GM21529 (cell line): ENCODE results near the gene ADCY1.

Source experiments
- ATAC-seq: cut with Tn5 transposase; IDR thresholded peaks from one replicate; pipeline ENCODE4 v1.9.1; 2021; ENCODE audit not compliant: unreplicated experiment

ADCY1 gene

DNA sequence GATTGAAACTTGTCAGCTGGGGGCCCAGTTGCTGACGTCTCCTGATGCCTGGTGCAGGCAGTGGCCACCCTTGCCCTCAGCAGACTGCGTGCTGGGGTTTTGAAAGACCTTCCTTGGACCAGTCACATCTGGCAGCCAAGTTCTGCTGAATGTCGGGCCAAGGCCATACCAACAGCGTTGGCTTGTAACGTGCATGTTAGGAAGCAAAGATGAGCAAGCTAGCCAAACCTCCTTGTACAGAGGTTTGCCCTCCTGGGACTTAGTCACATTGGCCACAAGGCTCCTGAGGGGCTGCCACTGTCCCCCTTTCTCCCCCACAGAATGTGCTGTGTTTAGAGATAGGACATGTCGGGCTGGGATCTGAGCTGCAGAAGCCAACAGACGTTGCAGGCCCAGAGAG, 49.0 kb downstream of the ADCY1 start:
- no peak for ATAC-seq

DNA sequence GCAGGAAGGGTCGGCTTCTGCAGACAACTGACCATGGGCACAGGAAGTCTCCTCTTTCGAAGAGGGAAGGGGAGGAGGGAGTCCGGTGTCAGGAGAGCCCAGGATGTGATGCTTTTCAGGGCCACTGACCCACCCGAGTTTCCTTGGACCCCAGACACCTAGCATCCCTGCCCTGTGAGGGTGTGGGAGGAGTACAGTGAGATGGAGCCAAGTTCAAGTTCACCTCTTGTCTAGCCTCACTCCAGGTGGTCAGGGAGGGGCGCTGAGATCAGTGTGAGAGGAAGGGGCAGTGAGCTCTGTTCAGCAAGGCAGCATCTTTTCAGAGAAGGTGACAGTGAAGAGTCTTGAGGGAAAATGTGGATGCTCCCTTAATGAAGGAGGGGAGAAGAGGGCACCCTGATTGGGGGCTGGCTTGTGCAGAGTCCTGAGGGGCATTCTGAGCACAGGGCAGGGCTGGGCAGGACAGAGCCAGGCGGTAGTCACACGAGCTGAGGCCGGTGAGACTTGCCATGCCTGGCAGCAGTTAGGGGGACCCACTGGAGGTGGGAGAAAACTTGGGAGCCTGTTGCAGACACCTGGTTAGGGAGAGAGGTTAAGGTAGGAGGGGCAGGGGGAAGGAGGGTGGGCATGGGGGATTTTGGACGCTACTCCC, 49.7 kb downstream of the ADCY1 start:
- ATAC-seq: no peak

DNA sequence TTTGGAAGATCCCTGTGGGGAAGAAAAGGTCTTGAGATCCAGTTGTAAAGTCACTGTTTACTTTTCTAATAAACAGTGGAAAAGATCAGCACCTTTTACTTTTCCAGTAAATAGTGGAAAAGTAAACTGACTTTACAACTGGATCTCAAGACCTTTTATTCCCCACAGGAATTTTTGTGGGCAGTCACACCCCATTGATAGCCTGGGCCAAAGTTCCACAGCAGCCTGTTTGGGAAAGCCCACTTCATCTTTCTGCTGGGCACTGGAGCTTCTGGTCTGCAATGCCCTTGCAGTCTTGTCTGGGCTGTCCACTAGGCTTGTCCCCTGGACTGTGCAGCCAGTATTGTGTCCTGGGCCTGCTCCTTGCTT, 50.2 kb downstream of the ADCY1 start:
- no peak for ATAC-seq

DNA sequence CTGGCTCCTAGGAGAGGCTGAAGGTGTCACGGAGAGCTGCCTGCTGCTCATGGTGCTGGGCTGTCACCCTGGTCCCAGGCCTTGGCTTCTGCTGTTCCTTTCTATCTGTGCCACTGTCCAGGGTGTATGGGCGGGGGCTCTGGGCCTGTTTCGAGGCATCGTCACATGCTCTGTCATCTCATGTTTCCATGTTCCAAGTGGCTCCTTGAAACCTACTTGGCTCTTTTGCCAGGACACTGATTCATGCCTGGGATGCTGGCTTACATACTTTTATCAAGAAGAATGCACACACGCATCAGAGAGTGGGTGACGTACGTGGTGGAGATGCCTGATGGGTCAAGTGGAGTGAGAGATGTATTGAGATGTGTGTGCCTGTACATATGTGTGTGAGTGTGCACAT, 50.9 kb downstream of the ADCY1 start:
- ATAC-seq: no peak

DNA sequence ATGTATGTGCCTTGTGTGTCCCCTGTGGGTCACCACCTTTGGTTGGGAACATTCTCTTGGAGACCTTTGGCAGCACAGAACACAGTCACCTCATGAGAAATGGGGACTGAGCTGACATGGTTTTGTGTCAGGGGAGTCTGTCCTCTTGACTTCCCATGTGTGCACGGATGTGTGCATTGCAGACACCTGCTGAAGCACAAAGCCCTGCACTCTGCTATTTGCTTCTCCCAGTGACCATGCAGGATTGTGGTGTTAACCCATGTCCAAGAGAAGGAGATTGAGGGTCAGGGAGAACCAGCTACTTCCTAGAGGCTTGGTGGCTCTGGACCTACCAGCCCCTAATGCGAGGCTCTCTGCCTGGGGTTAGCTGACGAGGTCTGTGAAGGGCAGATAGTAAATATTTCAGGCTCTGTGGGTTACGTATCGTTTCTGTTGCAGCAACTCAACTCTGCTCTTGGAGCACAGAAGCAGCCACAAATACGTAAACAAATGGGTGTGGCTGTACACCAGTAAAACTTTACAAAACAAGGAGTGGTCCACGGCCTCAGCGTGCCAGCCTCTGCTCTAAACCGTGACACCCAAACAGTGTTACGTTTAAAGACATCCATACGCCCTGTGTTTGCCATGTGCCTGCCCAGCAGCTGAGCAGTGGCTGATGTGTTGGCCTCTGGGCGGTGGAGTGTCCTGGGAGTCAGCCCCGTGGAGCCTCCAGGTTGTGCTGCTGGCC, 51.7 kb downstream of the ADCY1 start:
- no peak for ATAC-seq

DNA sequence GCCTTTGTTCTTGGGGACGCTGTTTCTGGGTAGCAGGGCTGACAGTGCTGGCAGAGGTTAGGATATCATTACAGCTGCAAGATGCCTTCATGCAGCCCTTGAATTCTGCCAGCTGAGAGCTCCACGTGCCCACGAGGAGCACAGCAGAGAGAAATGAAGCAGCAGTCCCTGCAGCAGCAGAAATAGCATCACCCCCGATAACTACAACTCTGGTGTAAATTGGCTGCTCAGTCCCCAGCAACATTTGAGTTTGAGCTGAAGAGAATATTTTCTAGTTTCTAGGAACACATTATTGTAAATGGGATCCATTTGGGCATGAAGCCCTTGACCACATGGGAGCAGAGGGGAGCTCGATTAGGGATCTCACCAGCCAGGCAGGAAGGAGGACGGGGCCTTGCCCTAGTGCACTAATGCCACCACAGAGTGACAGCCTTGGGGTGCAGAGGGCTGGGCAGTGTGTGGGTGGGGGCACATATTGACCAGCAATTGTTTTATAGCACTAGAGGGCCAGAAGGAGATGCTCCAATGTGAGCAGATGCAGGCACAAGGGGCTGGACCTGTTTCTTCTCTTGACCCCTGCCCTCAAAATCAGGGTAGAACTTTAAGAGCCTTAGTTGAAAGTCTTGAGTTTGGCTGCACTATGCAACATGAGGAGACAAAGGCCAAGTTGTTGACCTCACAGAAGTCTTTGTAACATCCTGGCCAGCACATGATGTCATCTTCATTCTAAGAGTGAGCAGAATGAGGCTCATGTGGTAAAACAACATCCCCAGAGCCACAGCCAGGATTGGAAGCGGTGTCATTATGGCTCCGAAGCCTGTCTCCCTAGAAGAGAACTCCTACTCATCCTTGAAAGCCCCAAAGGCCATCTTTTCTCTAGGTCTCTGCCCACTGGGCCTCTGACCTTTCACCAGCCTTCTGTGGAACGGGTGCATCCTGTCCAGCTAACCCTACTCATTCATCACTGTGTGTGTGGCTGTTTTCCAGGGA, 52.6 kb downstream of the ADCY1 start:
- no peak for ATAC-seq

DNA sequence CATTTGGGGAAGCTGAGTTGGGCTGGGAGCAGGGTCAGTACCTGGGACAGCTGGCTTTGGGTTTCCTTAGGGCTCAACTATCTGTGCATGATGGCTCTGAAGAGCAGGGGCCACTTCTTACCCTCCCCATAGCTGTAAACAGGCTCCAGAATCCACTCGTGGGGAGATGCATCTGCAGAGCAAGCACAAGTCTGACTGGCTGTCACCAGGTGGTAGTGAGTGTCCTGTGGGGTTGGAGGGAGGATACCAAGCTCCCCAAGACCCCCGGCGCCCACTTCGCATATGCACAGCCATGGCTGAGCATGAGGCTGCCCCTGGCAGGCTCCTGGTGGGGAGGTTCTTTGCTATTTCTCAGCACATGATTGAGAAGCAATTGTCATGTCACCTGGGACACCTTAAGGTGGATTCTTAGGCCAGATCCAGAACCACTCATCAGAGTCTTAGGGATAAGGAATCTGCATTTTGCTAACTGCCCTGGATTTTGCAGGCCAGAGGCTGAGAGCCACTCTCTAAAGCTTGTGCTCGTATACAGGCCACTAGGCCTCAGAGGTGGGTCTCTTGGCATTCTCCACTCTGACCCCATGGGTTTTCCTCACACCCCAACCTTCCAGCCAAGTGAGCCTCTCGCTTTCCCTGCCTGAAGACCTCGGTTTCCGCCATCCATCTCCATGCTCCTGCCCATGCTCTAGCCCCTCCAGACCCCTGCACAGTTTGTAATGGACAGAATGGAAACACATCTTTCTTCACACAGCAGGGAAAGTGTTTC, 53.7 kb downstream of the ADCY1 start:
- no peak for ATAC-seq

DNA sequence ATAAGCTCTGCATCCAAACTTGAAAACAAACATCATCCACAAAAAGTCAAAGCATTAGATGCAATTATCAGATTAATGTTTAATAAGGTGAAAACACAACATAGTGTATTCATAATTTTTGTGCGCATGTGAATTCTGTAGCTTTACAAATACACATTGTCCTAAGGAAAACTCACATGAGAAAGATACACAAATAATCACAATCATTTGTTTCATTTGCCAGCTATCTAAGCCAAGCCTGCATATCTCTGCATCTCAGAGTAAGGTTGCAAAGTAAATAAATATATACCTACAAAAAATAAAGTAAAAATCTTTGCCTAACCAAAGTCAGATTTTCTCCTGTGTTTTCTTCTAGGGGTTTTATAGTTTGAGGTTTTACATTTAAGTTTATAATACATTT, 57.4 kb downstream of the ADCY1 start:
- ATAC-seq: no peak

DNA sequence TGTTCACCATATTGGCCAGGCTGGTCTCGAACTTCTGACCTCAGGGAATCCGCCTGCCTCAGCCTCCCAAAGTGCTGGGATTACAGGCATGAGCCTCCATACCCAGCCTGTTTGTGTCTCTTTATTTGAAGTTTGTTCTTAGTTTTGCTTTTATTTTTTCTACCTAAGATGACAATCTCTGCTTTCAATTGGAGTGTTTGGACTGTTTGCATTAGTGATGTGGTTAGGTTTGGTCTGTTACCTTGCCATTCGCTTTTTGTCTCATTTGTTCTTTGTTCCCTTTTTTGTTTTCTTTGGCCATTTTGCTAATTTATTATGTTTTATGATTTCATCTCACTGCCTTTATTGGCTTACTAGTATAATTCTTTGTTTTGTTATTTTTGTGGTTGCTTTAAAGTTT, 62.6 kb downstream of the ADCY1 start:
- ATAC-seq: no peak

DNA sequence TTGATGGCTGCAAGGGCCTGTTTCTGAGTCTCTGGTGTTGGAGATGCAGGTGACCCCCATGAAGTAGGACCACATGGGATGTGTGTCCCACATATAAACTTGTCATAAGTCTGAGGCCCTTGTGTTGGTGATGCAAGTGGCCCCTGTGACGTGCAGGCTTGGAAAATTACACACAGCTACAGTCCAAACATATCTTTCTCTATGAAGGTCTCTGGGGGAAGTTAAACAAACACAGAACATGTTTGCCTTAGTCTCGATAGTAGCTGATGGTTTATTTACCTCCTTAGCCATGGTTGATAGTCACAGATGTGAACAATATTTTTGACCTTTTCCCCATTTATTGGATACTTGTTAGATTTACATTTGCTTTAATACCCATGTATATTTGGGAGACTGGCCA, 64.7 kb downstream of the ADCY1 start:
- ATAC-seq: no peak

DNA sequence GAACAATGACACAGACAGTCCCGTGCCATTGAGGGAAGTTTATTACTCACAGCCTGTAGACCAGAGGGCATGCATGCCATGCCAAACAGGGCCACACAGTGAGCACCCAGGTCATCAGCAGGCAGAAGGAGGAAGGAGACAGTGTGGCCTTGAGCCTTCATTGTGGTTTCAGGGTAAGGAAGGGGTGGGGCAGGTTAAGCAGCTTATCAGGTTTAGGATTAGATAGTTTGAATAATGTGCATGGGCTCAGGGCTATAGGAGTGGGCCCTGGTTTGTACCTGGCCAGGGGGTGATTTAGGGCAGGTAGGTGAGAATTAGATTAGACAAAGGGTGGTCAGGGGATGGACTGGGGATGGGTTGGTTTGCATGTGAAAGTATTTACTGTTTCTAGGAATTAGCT, 67.9 kb downstream of the ADCY1 start:
- ATAC-seq: no peak

DNA sequence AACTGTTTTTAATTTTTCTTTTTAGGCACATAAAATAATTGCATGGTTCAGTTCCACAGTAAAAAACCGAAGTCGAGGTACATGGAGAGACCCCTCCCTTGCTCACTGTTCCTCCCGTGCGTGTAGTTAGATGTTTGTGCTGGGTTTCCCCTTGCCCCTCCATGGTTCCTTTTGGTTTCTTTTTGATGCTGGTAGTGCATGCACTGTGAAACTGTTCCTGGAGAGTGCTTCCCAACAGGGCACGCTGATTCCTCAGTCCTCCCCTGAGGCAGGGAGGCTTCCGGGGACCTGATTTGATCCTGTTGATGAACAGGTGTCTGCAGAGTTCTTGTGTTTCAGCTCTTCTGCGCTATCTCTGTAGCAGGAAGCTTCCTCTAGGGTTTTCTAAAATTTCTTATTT, 69.5 kb downstream of the ADCY1 start:
- ATAC-seq: peak; percentile 58

DNA sequence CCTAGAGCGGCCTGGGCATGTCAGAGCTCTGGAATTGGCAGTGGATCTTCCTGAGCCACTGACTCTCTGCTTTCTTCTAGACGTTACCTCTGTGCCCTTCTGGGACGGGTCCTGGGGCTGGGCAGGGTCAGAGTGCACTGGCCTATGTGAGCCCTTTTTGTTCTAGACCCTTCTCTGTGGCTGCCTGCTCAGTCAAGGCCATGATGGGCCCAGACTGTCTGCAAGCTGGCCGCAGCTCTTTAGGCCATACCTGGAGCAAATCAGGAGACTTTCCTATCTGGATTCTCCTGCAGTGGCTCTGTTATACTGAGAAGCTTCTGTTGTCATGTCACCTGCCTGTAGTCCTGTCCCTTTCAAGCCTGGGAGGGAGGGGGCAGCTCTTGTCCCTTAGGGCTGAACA, 70.1 kb downstream of the ADCY1 start:
- ATAC-seq: no peak

DNA sequence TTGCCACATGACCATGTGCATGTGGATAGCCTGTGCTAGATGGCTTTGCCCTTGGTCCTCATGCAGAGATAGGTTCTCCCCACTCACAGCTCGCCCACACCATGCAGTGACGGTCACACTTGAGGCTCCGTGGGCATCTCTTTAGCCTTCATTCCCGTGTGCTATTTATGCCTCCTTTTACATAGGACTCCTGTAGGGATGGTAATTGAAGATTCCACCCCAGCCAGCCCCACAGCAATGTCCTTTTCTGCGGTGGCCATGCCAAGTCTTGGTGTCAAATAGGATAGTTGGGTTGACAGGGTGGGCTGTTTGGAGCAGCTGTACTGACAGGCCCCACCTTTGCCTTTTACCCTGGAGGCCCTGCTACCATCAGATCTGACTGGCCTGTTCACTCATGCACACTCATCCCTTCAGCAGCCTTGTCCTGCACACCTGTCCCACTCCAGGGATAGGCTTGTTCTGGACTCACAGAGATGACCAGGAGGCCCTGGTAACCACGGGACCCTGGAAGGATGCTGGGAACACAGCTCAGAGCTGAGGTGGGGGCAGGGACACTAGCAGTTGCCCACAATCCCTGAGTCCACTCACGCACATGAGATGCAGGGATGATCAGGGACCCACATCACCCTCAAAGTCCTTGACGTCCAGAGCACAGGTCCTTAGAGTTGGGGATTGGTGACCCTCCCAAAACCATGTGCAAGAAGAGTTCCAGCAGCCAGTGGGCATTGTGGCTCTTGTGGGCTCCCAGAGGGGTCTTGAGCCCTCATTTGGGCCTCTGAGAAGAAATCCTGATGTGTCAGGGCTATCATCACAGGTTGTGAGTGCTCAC, 71.2 kb downstream of the ADCY1 start:
- no peak for ATAC-seq

DNA sequence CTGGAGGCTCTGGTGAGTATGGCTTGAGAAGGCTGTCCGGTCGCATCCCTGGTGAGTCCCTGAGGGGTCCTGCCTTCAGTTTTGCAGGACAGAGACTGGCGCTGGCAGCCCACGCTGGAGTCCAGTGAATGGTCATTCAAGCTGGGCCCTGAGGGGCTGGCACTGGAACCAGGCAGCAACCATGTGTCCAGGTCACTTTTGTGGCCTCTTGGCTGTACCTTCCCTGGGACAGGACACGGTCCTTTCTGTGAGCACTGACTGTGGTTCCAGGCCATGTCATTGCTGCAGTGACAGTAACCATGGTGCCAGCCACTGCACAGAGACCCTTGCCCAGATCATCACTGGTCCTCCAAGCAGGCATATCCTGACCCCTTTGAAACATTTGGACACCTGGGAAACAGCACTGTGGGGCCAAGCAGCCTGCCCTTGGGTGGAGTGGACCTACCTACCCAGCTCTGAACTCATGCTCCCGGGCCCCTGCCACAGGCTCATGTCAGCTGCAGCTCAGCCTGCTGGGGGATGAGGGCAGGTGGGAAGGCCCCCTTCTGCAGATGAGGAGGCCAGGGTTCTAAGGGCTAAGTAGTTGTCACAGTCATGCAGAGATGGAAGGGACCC, 72.1 kb downstream of the ADCY1 start:
- ATAC-seq: no peak

DNA sequence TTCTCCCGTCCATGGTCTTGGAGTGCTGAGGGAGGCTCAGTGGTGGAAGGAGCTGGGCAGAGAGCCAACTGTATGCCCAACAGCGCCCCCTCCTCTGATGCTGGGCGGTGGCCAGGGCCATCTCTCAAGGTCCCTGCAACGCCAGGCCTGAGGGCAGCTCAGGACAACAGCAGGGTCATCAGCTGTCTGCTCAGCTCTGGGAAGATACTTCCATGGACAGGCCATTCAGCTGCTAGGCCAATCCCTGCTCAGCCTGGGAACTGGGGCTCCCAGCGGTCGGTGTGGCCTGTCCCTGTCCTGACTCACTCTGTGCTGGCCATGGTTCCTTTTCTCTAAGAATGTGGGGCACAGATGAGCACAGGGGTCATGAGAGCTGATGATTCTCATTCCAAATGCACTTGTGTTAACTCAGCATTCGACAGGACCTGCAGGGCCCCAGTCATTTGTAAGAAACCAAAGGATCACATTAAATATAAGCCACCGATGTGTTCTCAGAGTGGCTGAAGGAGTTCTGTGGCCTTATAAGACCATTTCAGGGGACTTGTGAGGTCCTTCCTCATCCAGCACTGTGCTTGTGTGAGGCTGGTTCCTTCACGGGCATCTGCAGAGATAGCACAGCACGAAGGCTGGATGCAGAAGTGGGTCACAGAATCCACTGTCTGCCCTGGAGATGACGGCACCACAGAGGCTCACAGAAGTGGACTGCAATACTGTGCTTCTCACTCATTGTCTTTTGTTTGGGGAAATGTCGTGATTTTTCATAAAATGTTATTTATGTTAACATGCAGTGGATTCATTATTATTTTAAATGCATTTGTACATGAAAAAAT, 73.0 kb downstream of the ADCY1 start:
- no peak for ATAC-seq

DNA sequence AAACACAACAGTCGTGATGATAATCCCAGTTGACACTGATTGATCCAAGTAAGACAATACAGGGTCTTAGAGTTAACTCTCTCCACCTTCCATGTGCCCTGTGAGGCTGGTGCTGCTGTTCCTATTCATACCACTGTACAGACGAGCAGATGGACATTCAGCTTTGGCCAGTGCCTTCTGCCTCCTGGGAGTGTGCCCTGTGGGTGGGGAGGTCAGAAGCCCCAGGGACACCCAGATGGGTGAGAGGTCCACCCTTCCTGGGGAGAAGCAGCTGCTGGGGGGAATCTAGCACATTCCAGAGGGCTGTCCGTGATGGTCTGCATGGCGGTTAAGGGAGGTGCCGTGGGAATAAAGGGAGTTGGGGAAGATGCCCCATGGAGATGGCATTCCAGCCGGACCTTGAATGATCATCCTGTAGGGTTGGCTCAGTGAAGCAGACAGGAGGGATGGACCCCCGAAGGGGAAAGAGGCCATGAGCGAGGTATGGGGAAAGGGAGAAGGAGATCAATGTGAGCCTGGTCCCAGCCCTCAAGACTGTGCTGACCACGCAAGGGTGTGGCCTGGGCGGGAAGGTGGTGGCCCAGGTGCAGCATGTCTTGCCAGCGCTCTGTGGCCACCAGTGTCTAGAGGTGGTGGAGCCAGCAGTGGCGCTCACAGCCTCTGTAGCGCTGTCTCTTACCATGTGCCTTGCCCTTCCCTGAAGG, 74.0 kb downstream of the ADCY1 start:
- no peak for ATAC-seq

DNA sequence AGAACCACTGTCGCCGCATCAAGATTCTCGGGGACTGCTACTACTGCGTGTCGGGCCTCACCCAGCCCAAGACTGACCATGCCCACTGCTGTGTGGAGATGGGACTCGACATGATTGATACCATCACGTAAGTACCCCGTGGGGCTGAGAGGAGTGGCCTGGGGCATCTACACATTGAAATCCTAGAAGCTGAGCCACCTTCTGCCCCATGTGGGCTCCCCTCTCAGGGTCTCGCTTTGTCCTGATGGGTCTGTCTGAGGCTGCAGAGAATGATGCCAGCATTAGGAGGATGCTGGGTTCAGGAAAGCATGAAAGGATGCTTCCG, 74.5 kb downstream of the ADCY1 start:
- ATAC-seq: no peak
